Peyer's patch (tissue), 4 donors: ENCODE data around the gene MAPK8IP2. TPM values are rescaled to one million over a fixed set of nuclear protein-coding genes. Genes with fewer than 3 reads are reported as not detected.
A peak's percentile ranks its signal among the peaks of the same experiment; 100 is the strongest.

ENCODE experiments used
- DNase-seq, 3 donors: peaks; one replicate each; pipeline ENCODE4 v3.0.0-alpha.2; 2017 to 2019
- H3K27ac ChIP-seq, 4 donors: fragments of 200-600 bp; sonication (generic); one replicate each; pipeline ENCODE4 v1.5.1; 2016 to 2019
- H3K27me3 ChIP-seq, 2 donors: fragments of 200-600 bp; sonication (generic); one replicate each; pipeline ENCODE4 v1.5.1; 2019
- H3K36me3 ChIP-seq, 3 donors: fragments of 200-600 bp; sonication (generic); one replicate each; pipeline ENCODE4 v1.5.1; 2016 to 2019
- H3K4me1 ChIP-seq, 4 donors: fragments of 200-600 bp; sonication (generic); one replicate each; pipeline ENCODE4 v1.5.1; 2016 to 2019
- H3K4me3 ChIP-seq, 4 donors: fragments of 200-600 bp; sonication (generic); 1 replicate in 3 of 4; 2 replicates in 1 of 4; pipeline ENCODE4 v1.5.1; 2016 to 2019; ENCODE audit warnings: mild to moderate bottlenecking in 1 of 4
- H3K9me3 ChIP-seq, 4 donors: fragments of 200-600 bp; sonication (generic); one replicate each; pipeline ENCODE4 v1.5.1; 2016 to 2019; ENCODE audit warnings: mild to moderate bottlenecking in 1 of 4
- POLR2A ChIP-seq, 2 donors: fragments of 450-650 bp; IDR thresholded peaks; one replicate each; pipeline ENCODE4 v1.5.1; 2017; ENCODE audit warnings: antibody characterized with exemption in 2 of 2, mild to moderate bottlenecking in 2 of 2, moderate library complexity in 2 of 2
- total RNA-seq, 4 donors: library from RNA; depleted of rRNA; stranded (reverse); fragments of >200 nt; gene quantifications; one replicate each; pipeline ENCODE4 v1.1.0, GENCODE V29; 2016
- TF ChIP-seq, protein P1 (sequence below), 6 experiments: fragments of 450-650 bp in 4 of 6; fragments of 200-600 bp in 2 of 6; sonication (generic) in 1 of 6; IDR thresholded peaks; one replicate each; pipeline ENCODE4 v1.5.1; 2017 to 2019; ENCODE audit warnings: antibody characterized with exemption in 6 of 6, mild to moderate bottlenecking in 3 of 6, moderate library complexity in 1 of 6

MAPK8IP2 gene
- total RNA-seq, 4 donors from 2014 or later = 0.66 to 1.2 (median 0.83) TPM; not detected in 1

DNA sequence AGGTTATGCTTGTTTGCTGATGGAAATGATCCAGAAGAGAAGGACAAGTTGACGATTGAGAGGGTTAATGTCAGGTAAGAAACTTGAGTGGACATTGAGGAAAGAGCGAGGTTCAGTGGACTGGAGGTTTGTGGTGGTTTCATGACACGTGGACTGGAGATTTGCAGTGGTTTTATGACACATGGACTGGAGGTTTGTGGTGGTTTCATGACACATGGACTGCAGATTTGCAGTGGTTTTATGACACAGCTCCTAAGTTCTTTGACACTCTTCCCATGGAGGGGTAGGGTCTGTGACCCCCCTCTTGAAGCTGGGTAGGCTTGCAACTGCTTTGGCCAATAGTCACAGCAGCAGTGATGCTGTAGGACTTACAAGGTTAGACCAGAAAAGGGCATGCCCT, 5.4 kb upstream of the MAPK8IP2 start:
- no peak for DNase-seq
- Histone ChIP-seq H3K27ac (no peak overlapping the region), H3K4me1 (peaks cover 0 to 6% (median 2%) of the 10 kb centered on the region in 4 donors), H3K9me3 (no peaks in the 10 kb centered on the region), H3K27me3 (peaks cover 0 to 7% of the 10 kb centered on the region in 2 donors), H3K4me3 (no peak overlapping the region), H3K36me3 (no peaks in the 10 kb centered on the region)
- TF ChIP-seq POLR2A (IDR thresholded peaks at IDR 0.05) = no peak
- TF ChIP-seq, protein P1, sequence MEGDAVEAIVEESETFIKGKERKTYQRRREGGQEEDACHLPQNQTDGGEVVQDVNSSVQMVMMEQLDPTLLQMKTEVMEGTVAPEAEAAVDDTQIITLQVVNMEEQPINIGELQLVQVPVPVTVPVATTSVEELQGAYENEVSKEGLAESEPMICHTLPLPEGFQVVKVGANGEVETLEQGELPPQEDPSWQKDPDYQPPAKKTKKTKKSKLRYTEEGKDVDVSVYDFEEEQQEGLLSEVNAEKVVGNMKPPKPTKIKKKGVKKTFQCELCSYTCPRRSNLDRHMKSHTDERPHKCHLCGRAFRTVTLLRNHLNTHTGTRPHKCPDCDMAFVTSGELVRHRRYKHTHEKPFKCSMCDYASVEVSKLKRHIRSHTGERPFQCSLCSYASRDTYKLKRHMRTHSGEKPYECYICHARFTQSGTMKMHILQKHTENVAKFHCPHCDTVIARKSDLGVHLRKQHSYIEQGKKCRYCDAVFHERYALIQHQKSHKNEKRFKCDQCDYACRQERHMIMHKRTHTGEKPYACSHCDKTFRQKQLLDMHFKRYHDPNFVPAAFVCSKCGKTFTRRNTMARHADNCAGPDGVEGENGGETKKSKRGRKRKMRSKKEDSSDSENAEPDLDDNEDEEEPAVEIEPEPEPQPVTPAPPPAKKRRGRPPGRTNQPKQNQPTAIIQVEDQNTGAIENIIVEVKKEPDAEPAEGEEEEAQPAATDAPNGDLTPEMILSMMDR (IDR thresholded peaks at IDR 0.05) = no peak

DNA sequence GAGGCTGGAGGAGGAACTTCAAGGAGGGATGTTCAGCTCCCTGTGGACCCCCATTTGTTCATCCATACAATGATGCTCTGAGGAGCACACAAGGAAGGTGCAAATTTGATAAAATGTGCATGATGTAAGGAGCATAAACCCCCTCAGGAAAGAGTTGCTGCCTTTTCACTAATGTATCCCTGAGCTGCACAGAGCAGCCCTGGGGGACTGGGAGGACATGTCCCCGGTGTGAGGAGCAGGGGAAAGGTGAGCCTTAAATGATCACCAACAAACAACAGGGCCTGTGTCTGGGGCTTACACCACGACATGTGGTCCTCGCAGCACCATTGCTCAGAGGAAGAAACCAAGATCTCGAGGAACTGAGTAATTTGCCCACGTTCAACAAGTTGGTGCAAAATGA, 3.5 kb upstream of the MAPK8IP2 start:
- H3K4me3 ChIP-seq = no peak overlapping the region
- H3K9me3 ChIP-seq = no peaks in the 10 kb centered on the region
- no peak for DNase-seq
- TF ChIP-seq, protein P1 (IDR thresholded peaks at IDR 0.05) = no peak
- TF ChIP-seq POLR2A (IDR thresholded peaks at IDR 0.05) = no peak
- H3K27ac ChIP-seq = no peak overlapping the region
- no peaks in the 10 kb centered on the region for H3K36me3 ChIP-seq
- H3K27me3 ChIP-seq = peaks cover 0 to 15% of the 10 kb centered on the region in 2 donors
- peaks cover 0 to 12% (median 6%) of the 10 kb centered on the region in 4 donors for H3K4me1 ChIP-seq

DNA sequence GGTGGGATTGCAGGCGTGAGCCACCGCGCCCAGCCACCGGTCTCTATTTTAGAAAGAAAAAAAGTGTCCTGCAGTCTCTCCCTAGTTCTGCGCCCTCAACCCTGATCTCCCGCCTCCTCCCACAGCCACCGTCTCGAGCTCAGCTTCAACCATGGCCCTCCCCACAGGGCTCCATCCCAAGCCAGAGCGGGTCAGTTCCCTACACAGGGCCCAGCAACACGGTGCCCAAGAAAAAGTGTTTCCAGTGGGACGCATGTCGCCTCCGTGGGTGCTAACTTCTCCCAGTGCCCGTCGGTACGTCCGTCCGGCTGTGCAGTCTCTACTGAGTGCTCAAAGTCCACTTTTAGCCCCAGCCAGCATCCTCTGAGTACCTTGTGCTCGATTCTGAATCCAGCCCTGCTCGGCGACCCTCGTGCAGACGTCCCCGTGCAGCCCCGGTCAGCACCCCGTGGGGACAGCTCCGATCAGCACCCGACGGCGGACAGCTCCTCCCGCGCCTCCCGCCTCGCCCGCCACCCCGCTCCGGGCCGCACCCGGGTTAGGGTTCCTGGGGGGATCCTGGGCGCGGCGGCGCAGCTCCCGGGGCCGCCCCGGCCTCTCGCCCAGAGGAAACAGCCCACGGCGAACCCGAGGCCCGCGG, 657 bp upstream of the MAPK8IP2 start:
- Histone ChIP-seq H3K4me3 (peak overlapping the region; percentile 5 to 59 (median 54)), H3K27me3 (peaks cover 0 to 33% of the 10 kb centered on the region in 2 donors), H3K36me3 (no peaks in the 10 kb centered on the region), H3K9me3 (no peaks in the 10 kb centered on the region), H3K27ac (no peak overlapping the region), H3K4me1 (peaks cover 0 to 12% (median 6%) of the 10 kb centered on the region in 4 donors)
- peak in 2 of 3 donors; percentile 67 to 73 for DNase-seq
- no peak for TF ChIP-seq POLR2A (IDR thresholded peaks at IDR 0.05)
- TF ChIP-seq, protein P1 (IDR thresholded peaks at IDR 0.05) = no peak

DNA sequence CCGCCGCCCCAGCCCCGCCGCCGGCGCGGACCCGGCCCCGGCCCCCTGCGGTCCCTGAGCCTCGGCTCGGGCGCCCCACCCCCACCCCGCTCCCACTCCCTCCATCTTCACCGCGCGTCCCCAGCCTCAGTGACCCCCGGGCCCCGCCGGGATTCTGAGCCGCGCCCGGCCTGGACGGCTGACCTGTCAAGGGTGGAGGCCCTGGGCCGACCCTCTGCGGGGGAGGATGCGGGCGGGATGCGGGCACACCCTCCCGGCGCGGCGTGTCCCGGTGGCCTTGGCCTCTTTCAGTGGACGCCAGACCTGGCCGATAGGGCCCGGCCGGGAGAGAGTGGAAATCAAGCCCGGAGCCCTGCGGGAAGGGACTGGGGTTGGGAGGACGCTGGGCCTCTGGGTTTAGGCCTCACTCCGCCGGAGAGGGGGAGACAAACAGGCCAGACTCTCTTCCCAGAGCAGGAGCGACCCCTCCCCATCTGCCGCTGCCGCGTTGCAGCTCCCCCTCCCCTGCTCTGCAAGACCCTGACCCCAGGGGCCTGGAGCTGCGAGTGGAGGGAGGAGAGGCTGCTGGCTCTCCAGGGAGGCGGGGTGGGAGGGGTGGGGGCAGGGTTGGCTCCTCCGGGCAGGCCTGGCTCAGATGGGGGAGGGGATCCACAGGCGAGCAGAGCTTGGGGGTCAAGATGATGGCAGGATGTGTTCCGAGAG, 525 bp downstream of the MAPK8IP2 start:
- DNase-seq = no peak
- Histone ChIP-seq H3K27ac (no peak overlapping the region), H3K27me3 (peaks cover 0 to 33% of the 10 kb centered on the region in 2 donors)

DNA sequence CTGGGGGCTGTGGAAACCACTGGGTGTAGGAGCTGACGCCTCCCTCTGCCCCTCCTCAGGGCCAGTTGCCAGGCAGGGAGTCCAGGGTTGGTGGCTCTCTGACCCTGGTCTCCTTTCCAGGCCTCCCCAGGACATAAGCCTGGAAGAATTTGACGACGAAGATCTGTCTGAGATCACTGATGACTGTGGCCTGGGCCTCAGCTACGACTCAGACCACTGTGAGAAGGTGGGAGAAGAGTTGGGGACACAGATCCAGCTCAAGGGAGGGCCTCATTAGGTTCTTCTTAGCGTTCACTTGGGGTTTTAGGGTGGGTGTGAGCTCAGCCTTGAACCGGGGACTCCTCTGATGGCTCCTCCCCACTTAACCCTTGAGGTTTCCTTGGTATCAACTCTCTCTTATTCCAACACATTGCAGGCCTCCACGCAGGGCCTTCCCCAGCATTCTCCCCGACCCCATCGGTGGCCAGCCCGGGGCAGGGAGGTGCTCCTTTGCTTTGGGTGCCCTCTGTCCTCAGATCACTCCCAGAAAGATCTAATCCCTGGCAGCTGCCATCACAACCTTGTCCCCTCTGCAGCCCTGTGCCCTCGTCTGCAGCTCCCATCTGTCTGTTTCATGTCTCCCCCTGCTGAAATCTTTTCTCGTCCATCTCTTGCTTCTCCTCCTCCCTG, 1.2 kb downstream of the MAPK8IP2 start:
- Histone ChIP-seq H3K9me3 (no peaks in the 10 kb centered on the region), H3K27me3 (peaks cover 0 to 33% of the 10 kb centered on the region in 2 donors), H3K36me3 (no peaks in the 10 kb centered on the region), H3K27ac (no peak overlapping the region), H3K4me1 (peaks cover 0 to 12% (median 6%) of the 10 kb centered on the region in 4 donors), H3K4me3 (no peak overlapping the region)
- TF ChIP-seq, protein P1 (IDR thresholded peaks at IDR 0.05) = no peak
- TF ChIP-seq POLR2A (IDR thresholded peaks at IDR 0.05) = no peak
- no peak for DNase-seq

More for the DNA sequence above, 525 bp downstream of the MAPK8IP2 start:
- Histone ChIP-seq H3K4me1 (peaks cover 0 to 12% (median 6%) of the 10 kb centered on the region in 4 donors), H3K36me3 (no peaks in the 10 kb centered on the region), H3K4me3 (peak overlapping the region in 3 of 4 donors; percentile 51 to 59 (median 57)), H3K9me3 (no peaks in the 10 kb centered on the region)
- TF ChIP-seq POLR2A (IDR thresholded peaks at IDR 0.05) = no peak
- TF ChIP-seq, protein P1 (IDR thresholded peaks at IDR 0.05) = no peak
